K562 (cell line): ENCODE measurements around the gene DCAF15. TPM values are rescaled to one million over a fixed set of nuclear protein-coding genes. Genes with fewer than 3 reads are reported as not detected.

ENCODE experiments used
- ATAC-seq: fragments of 200-7000 bp; cut with Tn5 transposase; 3 replicates; pipeline ENCODE4 v1.9.1; 2020; ENCODE audit warnings: moderate library complexity
- BruUV-seq: library from RNA; stranded (reverse); fragments of 400-500 nt; replicated peaks from 2 replicates; lab custom pipeline; 2021; lab: Mats Ljungman, UMichigan
- CTCF ChIA-PET: fragments of 300-600 bp; formaldehyde crosslinking; extraction: SDS; loops from one replicate; lab custom pipeline; 2021; ENCODE audit warnings: low intra/inter-chr PET ratio; lab: Yijun Ruan, JAX
- POLR2A ChIA-PET: fragments of 300-600, 350-650 bp; sonication (Branson Sonifier 250); formaldehyde crosslinking; extraction: SDS; loops from one replicate; lab custom pipeline; 2021; ENCODE audit warnings: antibody characterized with exemption, inconsistent platforms; lab: Yijun Ruan, JAX
- DNase-seq, 4 experiments: peaks; one replicate each; pipeline versions ENCODE4 v3.0.0 to v3.0.0-alpha.2; 2011 to 2018; ENCODE audit warnings: low spot score in 3 of 4, mixed read lengths in 3 of 4; ENCODE audit errors: extremely low read depth in 1 of 4
- FAIRE-seq: peaks from 2 replicates; lab custom pipeline; 2011; peaks lifted over from hg19 to GRCh38; lab: Jason Lieb, UNC
- H2AFZ ChIP-seq: 2 replicates; pipeline ENCODE4 v1.6.0; 2011; ENCODE audit warnings: low read depth, low read length, control low read depth, inconsistent platforms
- H3K27ac ChIP-seq: fragments of 200-600 bp; 3 replicates; pipeline ENCODE4 v1.8.0; 2011; ENCODE audit warnings: low read depth, mild to moderate bottlenecking, control low read depth, inconsistent platforms, low read length, moderate library complexity, mixed read lengths; ENCODE audit errors: extremely low read depth
- H3K27me3 ChIP-seq, 2 experiments: fragments of 300-600 bp in 1 of 2; 2 replicates in 1 of 2; 3 replicates in 1 of 2; pipeline versions ENCODE4 v1.6.0 to v1.8.0; 2011; ENCODE audit warnings: inconsistent platforms in 2 of 2, low read length in 2 of 2, mild to moderate bottlenecking in 1 of 2, mixed read lengths in 1 of 2, moderate library complexity in 1 of 2; ENCODE audit not compliant: control insufficient read depth in 2 of 2, insufficient read depth in 2 of 2
- H3K36me3 ChIP-seq: fragments of 300-600 bp; 3 replicates; pipeline ENCODE4 v1.8.0; 2011; ENCODE audit warnings: mild to moderate bottlenecking, low read length, inconsistent platforms; ENCODE audit not compliant: control insufficient read depth, insufficient read depth
- H3K4me1 ChIP-seq, 2 experiments: fragments of 200-600 bp in 1 of 2; replicated peaks in 1 of 2; 2 replicates in 1 of 2; 3 replicates in 1 of 2; pipeline versions ENCODE4 v1.5.1 to v1.8.0; 2011; ENCODE audit warnings: inconsistent platforms in 2 of 2, low read length in 2 of 2, mild to moderate bottlenecking in 1 of 2, mixed read lengths in 1 of 2, moderate library complexity in 1 of 2; ENCODE audit not compliant: control insufficient read depth in 2 of 2, insufficient read depth in 2 of 2
- H3K4me2 ChIP-seq: 2 replicates; pipeline ENCODE4 v1.6.1; 2011; ENCODE audit warnings: low read length, control low read depth, inconsistent platforms, mixed read lengths; ENCODE audit not compliant: insufficient read depth
- H3K4me3 ChIP-seq: fragments of 200-600 bp; sonication (generic), shearing (Covaris generic); 2 replicates; pipeline ENCODE4 v1.5.1; 2016; ENCODE audit warnings: control low read depth, inconsistent platforms
- H3K79me2 ChIP-seq: fragments of 200-600 bp; 3 replicates; pipeline ENCODE4 v1.8.0; 2011; ENCODE audit warnings: low read length, inconsistent platforms; ENCODE audit not compliant: control insufficient read depth, insufficient read depth
- H3K9ac ChIP-seq, 2 experiments: 2 replicates each; pipeline versions ENCODE4 v1.6.0 to v1.6.1; 2011; ENCODE audit warnings: low read depth in 2 of 2, low read length in 2 of 2, control low read depth in 1 of 2, inconsistent platforms in 1 of 2, mild to moderate bottlenecking in 1 of 2, mixed read lengths in 1 of 2; ENCODE audit not compliant: insufficient read depth in 1 of 2
- H3K9me1 ChIP-seq: one replicate; pipeline ENCODE4 v1.6.0; 2011; ENCODE audit warnings: inconsistent platforms, mild to moderate bottlenecking, low read length, moderate library complexity; ENCODE audit not compliant: control insufficient read depth, insufficient read depth
- H3K9me3 ChIP-seq: replicated peaks from 2 replicates; pipeline ENCODE4 v1.5.1; 2011; ENCODE audit warnings: low read depth, low read length, inconsistent platforms; ENCODE audit not compliant: control insufficient read depth, insufficient read depth
- H4K20me1 ChIP-seq: replicated peaks from 2 replicates; pipeline ENCODE4 v1.6.1; 2011; ENCODE audit warnings: low read length, inconsistent platforms, mixed read lengths; ENCODE audit not compliant: control insufficient read depth, insufficient read depth
- EGR1 ChIP-seq: fragments of 450-650 bp; conservative IDR thresholded peaks from 2 replicates; pipeline ENCODE4 v1.6.1; 2017; ENCODE audit warnings: mild to moderate bottlenecking
- HCFC1 ChIP-seq: IDR thresholded peaks from 2 replicates; pipeline ENCODE4 v1.6.1; 2012; ENCODE audit warnings: low read depth, low read length, improper control_type of control experiment
- HLTF ChIP-seq: fragments of 450-650 bp; IDR thresholded peaks from 2 replicates; pipeline ENCODE4 v1.6.1; 2016
- MTA2 ChIP-seq: fragments of 450-650 bp; IDR thresholded peaks from 2 replicates; pipeline ENCODE4 v1.6.1; 2016; ENCODE audit warnings: low read depth
- WGBS: fragments of 100-300 bp; shearing (Covaris generic); methylation state at CpG from one replicate; pipeline ENCODE4 v1.1.6; 2016; ENCODE audit warnings: low coverage, mixed read lengths; ENCODE audit not compliant: insufficient coverage; ENCODE audit errors: missing lambda C conversion rate; 5-methylcytosine and 5-hydroxymethylcytosine counted together
- in situ Hi-C: fragments of 300-500 bp; cut with MboI; formaldehyde crosslinking; loops from 4 replicates; pipeline ENCODE4 v1.15.0; 2018; ENCODE audit warnings: inconsistent platforms, mixed read lengths
- intact Hi-C: fragments of 100-400 bp; cut with micrococcal nuclease; formaldehyde crosslinking; loops from 2 replicates; pipeline ENCODE4 v1.14.2; 2022
- polyA plus RNA-seq, 8 experiments: library from polyadenylated mRNA; depleted of rRNA in 4 of 8; stranded (reverse) in 5 of 8; unstranded in 3 of 8; fragments of >200 nt; fragmentation: Nextera tagmentation in 2 of 8; fragmentation: Illumina TruSeq in 1 of 8; extraction: Ambion mirVana in 2 of 8; extraction: Trizol in 1 of 8; gene quantifications; 2 replicates each; pipeline versions ENCODE4 v1.2.1 to v1.2.3, GENCODE V29; 2011 to 2014; ENCODE audit warnings: inconsistent platforms in 1 of 8, missing spikeins in 1 of 8
- total RNA-seq, 7 experiments: library from RNA; depleted of rRNA in 6 of 7; stranded (reverse); fragments of >200 nt in 6 of 7; fragmentation: Illumina TruSeq in 2 of 7; extraction: Trizol in 2 of 7; gene quantifications; 2 replicates each; pipeline versions ENCODE4 v1.2.1 to v1.2.3, GENCODE V29; 2011 to 2021; ENCODE audit warnings: low replicate concordance in 1 of 7
- TF ChIP-seq, protein P1 (sequence below), 3 experiments: fragments of 200-800 bp in 1 of 3; sonication (Bioruptor generic) in 1 of 3; sonication (generic) in 1 of 3; formaldehyde crosslinking in 1 of 3; IDR thresholded peaks; 2 replicates each; pipeline versions ENCODE4 v1.6.1 to v1.8.0; 2016 to 2022; ENCODE audit warnings: mild to moderate bottlenecking in 2 of 3, missing compliant biosample characterization in 2 of 3, missing genetic modification characterization in 2 of 3, missing genetic modification reagents in 1 of 3

DCAF15 gene
- total and polyA plus RNA-seq, 9 of the 15 experiments (the other 6 are each of a cell fraction or from before 2014, with no cell fraction given) = 0.17 to 68.5 (median 27.7) TPM

DNA sequence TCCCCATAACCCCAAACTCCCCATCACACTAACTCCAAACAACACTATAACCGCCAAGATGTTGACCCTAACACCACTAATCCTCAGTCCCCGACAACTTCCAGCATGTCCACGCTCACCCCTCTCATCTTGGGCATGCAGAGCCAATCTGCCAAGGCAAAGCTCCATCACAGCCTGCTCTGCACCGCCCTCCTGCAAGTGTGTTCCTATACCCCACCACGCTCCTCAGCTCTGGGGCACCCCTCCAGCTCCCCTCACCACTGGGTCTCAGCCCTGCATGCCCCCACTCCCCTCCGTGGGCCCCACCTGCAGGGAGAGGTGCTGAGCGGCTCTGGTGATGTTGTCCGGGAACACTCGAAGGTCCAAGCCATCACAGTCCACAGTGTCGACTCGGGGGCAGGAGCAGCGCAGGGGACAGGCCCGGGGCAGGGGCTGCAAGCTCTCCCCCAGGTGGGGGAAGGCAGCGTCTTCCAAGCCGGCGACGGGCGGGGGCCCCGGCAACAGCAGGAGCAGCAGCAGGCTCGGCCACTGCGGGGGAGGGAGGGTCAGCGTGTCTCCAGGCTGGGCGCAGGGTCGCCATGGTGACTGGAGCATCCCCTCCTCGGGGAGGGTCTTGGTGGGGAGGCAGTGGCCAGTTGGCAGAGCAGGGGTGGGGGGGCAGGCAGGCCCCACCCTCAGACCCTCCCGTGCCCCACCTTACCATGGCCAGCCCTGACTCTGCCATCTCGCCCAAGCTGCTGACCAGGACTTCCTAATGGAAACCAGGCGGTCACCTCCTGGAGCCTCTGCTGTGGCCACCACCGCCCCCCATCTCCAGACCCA, 14.6 kb upstream of the DCAF15 start:
- TF ChIP-seq HCFC1 (no peak), EGR1 (0 out of 2 replicates have a peak, but pooled peaks have one; percentile 21), MTA2 (no peak), HLTF (no peak)
- TF ChIP-seq, protein P1, sequence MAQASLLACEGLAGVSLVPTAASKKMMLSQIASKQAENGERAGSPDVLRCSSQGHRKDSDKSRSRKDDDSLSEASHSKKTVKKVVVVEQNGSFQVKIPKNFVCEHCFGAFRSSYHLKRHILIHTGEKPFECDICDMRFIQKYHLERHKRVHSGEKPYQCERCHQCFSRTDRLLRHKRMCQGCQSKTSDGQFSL (CRISPR knock-in tag; IDR thresholded peaks at IDR 0.05) = peak; percentile 42; the same call in 1 of the 2 replicates
- TF ChIP-seq, protein P1 (tag; IDR thresholded peaks at IDR 0.05) = no peak
- Histone ChIP-seq H3K27ac (no peak overlapping the region), H3K36me3 (no peaks in the 10 kb centered on the region), H4K20me1 (0 out of 2 replicates have a peak, but pooled peaks cover 4% of the 10 kb centered on the region), H3K4me1 (peaks cover 0 to 42% of the 10 kb centered on the region in 2 experiments; a peak in 4 of 5 replicates), H2AFZ (no peak overlapping the region), H3K79me2 (no peaks in the 10 kb centered on the region), H3K4me2 (no peak overlapping the region), H3K9me1 (no peaks in the 10 kb centered on the region), H3K27me3 (peaks cover 0 to 3% of the 10 kb centered on the region in 2 experiments; a peak in 2 of 5 replicates), H3K4me3 (no peak overlapping the region), H3K9ac (no peak overlapping the region; a peak in 1 of 4 replicates), H3K9me3 (peaks cover 7% of the 10 kb centered on the region; the same call in 1 of the 2 replicates)
- in situ Hi-C loops = no loop called here
- no TSS peak for BruUV-seq
- WGBS = 4% methylated on average over 18 of the region's 29 CpGs
- ATAC-seq (0 out of 3 replicates have a peak, but pooled peaks have one; percentile 9), DNase-seq (peak in 1 of 4 experiments; percentile 37), FAIRE-seq (no peak)
- intact Hi-C loops = no loop called here
- CTCF ChIA-PET = no interaction called here
- POLR2A ChIA-PET = no interaction called here
